Activated naive CD8-positive, alpha-beta T cell (primary cell): ENCODE data around the gene NBEA.

ENCODE experiments used
- H3K27ac Mint-ChIP-seq: one replicate; pipeline ENCODE4 v1.8.0; 2021; ENCODE audit warnings: mixed read lengths
- H3K27me3 Mint-ChIP-seq: one replicate; pipeline ENCODE4 v1.8.0; 2021; ENCODE audit warnings: mixed read lengths
- H3K36me3 Mint-ChIP-seq: one replicate; pipeline ENCODE4 v1.8.0; 2021; ENCODE audit warnings: mixed read lengths
- H3K4me1 Mint-ChIP-seq: one replicate; pipeline ENCODE4 v1.8.0; 2021; ENCODE audit warnings: low read depth, mixed read lengths
- H3K4me3 Mint-ChIP-seq: one replicate; pipeline ENCODE4 v1.8.0; 2021; ENCODE audit warnings: mild to moderate bottlenecking, mixed read lengths
- H3K9me3 Mint-ChIP-seq: one replicate; pipeline ENCODE4 v1.8.0; 2021; ENCODE audit warnings: low read depth, mixed read lengths

The NBEA gene

GRCh38 chr13:35500144-35500543 lies 558.1 kb downstream of the NBEA start:
- Mint-ChIP-seq H3K27me3 (no peaks in the 10 kb centered on the region), H3K4me3 (no peak overlapping the region), H3K36me3 (peaks cover 2% of the 10 kb centered on the region), H3K27ac (no peak overlapping the region), H3K4me1 (no peaks in the 10 kb centered on the region), H3K9me3 (peaks cover 3% of the 10 kb centered on the region)

GRCh38 chr13:35501661-35502235 lies 559.7 kb downstream of the NBEA start:
- no peaks in the 10 kb centered on the region for H3K4me1 Mint-ChIP-seq
- no peak overlapping the region for H3K4me3 Mint-ChIP-seq
- H3K36me3 Mint-ChIP-seq, result no peaks in the 10 kb centered on the region
- H3K27ac Mint-ChIP-seq, result no peak overlapping the region
- no peaks in the 10 kb centered on the region for H3K9me3 Mint-ChIP-seq
- no peaks in the 10 kb centered on the region for H3K27me3 Mint-ChIP-seq

- Mint-ChIP-seq H3K36me3 (no peaks in the 10 kb centered on the region), H3K4me1 (no peaks in the 10 kb centered on the region), H3K27me3 (no peaks in the 10 kb centered on the region), H3K4me3 (no peak overlapping the region), H3K27ac (no peak overlapping the region), H3K9me3 (no peaks in the 10 kb centered on the region)
These were observed 560.4 kb downstream of the NBEA start for GRCh38 chr13:35502456-35502855.

GRCh38 chr13:35512271-35512920 lies 570.3 kb downstream of the NBEA start:
- Mint-ChIP-seq H3K9me3 (no peaks in the 10 kb centered on the region), H3K4me3 (no peak overlapping the region), H3K27ac (no peak overlapping the region), H3K36me3 (peaks cover 4% of the 10 kb centered on the region), H3K27me3 (no peaks in the 10 kb centered on the region), H3K4me1 (no peaks in the 10 kb centered on the region)

GRCh38 chr13:35514061-35514477 lies 572.0 kb downstream of the NBEA start:
- no peaks in the 10 kb centered on the region for H3K4me1 Mint-ChIP-seq
- H3K9me3 Mint-ChIP-seq, result no peaks in the 10 kb centered on the region
- H3K4me3 Mint-ChIP-seq, result no peak overlapping the region
- H3K27ac Mint-ChIP-seq, result no peak overlapping the region
- peaks cover 4% of the 10 kb centered on the region for H3K36me3 Mint-ChIP-seq
- no peaks in the 10 kb centered on the region for H3K27me3 Mint-ChIP-seq

- Mint-ChIP-seq H3K4me1 (no peaks in the 10 kb centered on the region), H3K27ac (no peak overlapping the region), H3K9me3 (no peaks in the 10 kb centered on the region), H3K36me3 (peaks cover 7% of the 10 kb centered on the region), H3K4me3 (no peak overlapping the region), H3K27me3 (no peaks in the 10 kb centered on the region)
These were observed 572.9 kb downstream of the NBEA start for GRCh38 chr13:35514801-35515502.

GRCh38 chr13:35518337-35518946 lies 576.4 kb downstream of the NBEA start:
- H3K9me3 Mint-ChIP-seq, result no peaks in the 10 kb centered on the region
- no peaks in the 10 kb centered on the region for H3K4me1 Mint-ChIP-seq
- no peaks in the 10 kb centered on the region for H3K27me3 Mint-ChIP-seq
- H3K36me3 Mint-ChIP-seq, result peaks cover 7% of the 10 kb centered on the region
- H3K4me3 Mint-ChIP-seq, result no peak overlapping the region
- H3K27ac Mint-ChIP-seq, result no peak overlapping the region

- no peaks in the 10 kb centered on the region for H3K27me3 Mint-ChIP-seq
- no peaks in the 10 kb centered on the region for H3K4me1 Mint-ChIP-seq
- H3K9me3 Mint-ChIP-seq, result no peaks in the 10 kb centered on the region
- H3K36me3 Mint-ChIP-seq, result peaks cover 5% of the 10 kb centered on the region
- no peak overlapping the region for H3K4me3 Mint-ChIP-seq
- no peak overlapping the region for H3K27ac Mint-ChIP-seq
These were observed 582.1 kb downstream of the NBEA start for GRCh38 chr13:35524171-35524570.

GRCh38 chr13:35526577-35526976 lies 584.5 kb downstream of the NBEA start:
- Mint-ChIP-seq H3K36me3 (peaks cover 2% of the 10 kb centered on the region), H3K4me3 (no peak overlapping the region), H3K9me3 (no peaks in the 10 kb centered on the region)

GRCh38 chr13:35527451-35527850 lies 585.4 kb downstream of the NBEA start:
- Mint-ChIP-seq H3K27ac (no peak overlapping the region), H3K27me3 (no peaks in the 10 kb centered on the region), H3K36me3 (peaks cover 2% of the 10 kb centered on the region), H3K9me3 (no peaks in the 10 kb centered on the region), H3K4me1 (no peaks in the 10 kb centered on the region), H3K4me3 (no peak overlapping the region)

More at GRCh38 chr13:35526577-35526976, 584.5 kb downstream of the NBEA start:
- no peaks in the 10 kb centered on the region for H3K4me1 Mint-ChIP-seq
- H3K27ac Mint-ChIP-seq, result no peak overlapping the region
- no peaks in the 10 kb centered on the region for H3K27me3 Mint-ChIP-seq

- Mint-ChIP-seq H3K4me1 (no peaks in the 10 kb centered on the region), H3K4me3 (no peak overlapping the region), H3K27me3 (no peaks in the 10 kb centered on the region), H3K36me3 (peaks cover 2% of the 10 kb centered on the region), H3K9me3 (no peaks in the 10 kb centered on the region), H3K27ac (no peak overlapping the region)
These were observed 588.1 kb downstream of the NBEA start for GRCh38 chr13:35530147-35530546.

GRCh38 chr13:35530581-35530980 lies 588.5 kb downstream of the NBEA start:
- no peaks in the 10 kb centered on the region for H3K27me3 Mint-ChIP-seq
- no peak overlapping the region for H3K27ac Mint-ChIP-seq
- H3K4me3 Mint-ChIP-seq, result no peak overlapping the region
- H3K9me3 Mint-ChIP-seq, result no peaks in the 10 kb centered on the region
- H3K4me1 Mint-ChIP-seq, result no peaks in the 10 kb centered on the region
- H3K36me3 Mint-ChIP-seq, result peaks cover 2% of the 10 kb centered on the region

- no peak overlapping the region for H3K27ac Mint-ChIP-seq
- no peak overlapping the region for H3K4me3 Mint-ChIP-seq
- H3K9me3 Mint-ChIP-seq, result no peaks in the 10 kb centered on the region
- peaks cover 2% of the 10 kb centered on the region for H3K36me3 Mint-ChIP-seq
- no peaks in the 10 kb centered on the region for H3K27me3 Mint-ChIP-seq
- H3K4me1 Mint-ChIP-seq, result no peaks in the 10 kb centered on the region
These were observed 589.5 kb downstream of the NBEA start for GRCh38 chr13:35531526-35531925.

- H3K4me1 Mint-ChIP-seq, result no peaks in the 10 kb centered on the region
- H3K27me3 Mint-ChIP-seq, result no peaks in the 10 kb centered on the region
- H3K27ac Mint-ChIP-seq, result no peak overlapping the region
- no peaks in the 10 kb centered on the region for H3K36me3 Mint-ChIP-seq
- no peak overlapping the region for H3K4me3 Mint-ChIP-seq
- H3K9me3 Mint-ChIP-seq, result no peaks in the 10 kb centered on the region
These were observed 592.3 kb downstream of the NBEA start for GRCh38 chr13:35534343-35534742.

- Mint-ChIP-seq H3K27ac (no peak overlapping the region), H3K4me3 (no peak overlapping the region), H3K27me3 (no peaks in the 10 kb centered on the region), H3K4me1 (no peaks in the 10 kb centered on the region), H3K36me3 (peaks cover 6% of the 10 kb centered on the region), H3K9me3 (no peaks in the 10 kb centered on the region)
These were observed 606.7 kb downstream of the NBEA start for GRCh38 chr13:35548790-35549189.
